B cell (primary cell): ENCODE results near the gene KIAA0825. TPM values are rescaled to one million over a fixed set of nuclear protein-coding genes. Genes with fewer than 3 reads are reported as not detected.
A peak's percentile ranks its signal among the peaks of the same experiment; 100 is the strongest.

ENCODE experiments used
- ATAC-seq: fragments of 200-7000 bp; cut with Tn5 transposase; one replicate; pipeline ENCODE4 v1.10.0; 2021; ENCODE audit warnings: low read depth, mild to moderate bottlenecking, moderate number of reproducible peaks, moderate library complexity
- CTCF ChIA-PET: fragments of 350-600 bp; sonication (Branson Sonifier 250); formaldehyde crosslinking; loops from one replicate; lab custom pipeline; 2021; ENCODE audit warnings: antibody characterized with exemption, inconsistent platforms; lab: Charles Lee
- POLR2A ChIA-PET: fragments of 350-600 bp; sonication (Branson Sonifier 250); formaldehyde crosslinking; loops from one replicate; lab custom pipeline; 2021; ENCODE audit warnings: antibody characterized with exemption; lab: Charles Lee
- DNase-seq: peaks from one replicate; pipeline ENCODE4 v3.0.0; 2013
- H2AFZ ChIP-seq: 2 replicates; pipeline ENCODE4 v1.6.1; 2012; ENCODE audit warnings: mild to moderate bottlenecking, low read depth, low read length; ENCODE audit not compliant: insufficient read depth, poor library complexity, severe bottlenecking
- H3K27ac ChIP-seq, 2 donors: 1 replicate in 1 of 2; 2 replicates in 1 of 2; pipeline ENCODE4 v1.5.1; 2012 to 2013; ENCODE audit warnings: low read length in 2 of 2, mild to moderate bottlenecking in 2 of 2, moderate library complexity in 1 of 2
- H3K27me3 ChIP-seq, 4 experiments: fragments of 200-600 bp in 1 of 4; sonication (generic) in 1 of 4; replicated peaks in 1 of 4; 1 replicate in 2 of 4; 2 replicates in 2 of 4; pipeline versions ENCODE4 v1.6.1 to v1.7.0; 2013 to 2016; ENCODE audit warnings: low read length in 3 of 4, mild to moderate bottlenecking in 2 of 4, mixed read lengths in 1 of 4, moderate library complexity in 1 of 4; ENCODE audit not compliant: insufficient read depth in 4 of 4, control insufficient read depth in 3 of 4; ENCODE audit errors: control extremely low read depth in 1 of 4
- H3K36me3 ChIP-seq, 2 experiments: replicated peaks in 1 of 2; 1 replicate in 1 of 2; 2 replicates in 1 of 2; pipeline versions ENCODE4 v1.6.1 to v1.7.1; 2013; ENCODE audit warnings: low read length in 1 of 2; ENCODE audit not compliant: insufficient read depth in 2 of 2, control insufficient read depth in 1 of 2; ENCODE audit errors: control extremely low read depth in 1 of 2, extremely low read depth in 1 of 2
- H3K4me1 ChIP-seq, 2 donors: fragments of 200-600 bp in 1 of 2; sonication (generic) in 1 of 2; 1 replicate in 1 of 2; 2 replicates in 1 of 2; pipeline versions ENCODE4 v1.5.1 to v1.6.1; 2013 to 2017; ENCODE audit warnings: low read length in 2 of 2; ENCODE audit not compliant: control insufficient read depth in 2 of 2, insufficient read depth in 2 of 2
- H3K4me2 ChIP-seq: replicated peaks from 2 replicates; pipeline ENCODE3; 2012; ENCODE audit warnings: mild to moderate bottlenecking, low read depth, low read length; ENCODE audit not compliant: poor library complexity, severe bottlenecking
- H3K4me3 ChIP-seq, 5 experiments: fragments of 200-600 bp in 1 of 5; sonication (generic) in 1 of 5; 1 replicate in 3 of 5; 2 replicates in 2 of 5; pipeline versions ENCODE4 v1.5.1 to v1.7.0; 2011 to 2016; ENCODE audit warnings: low read length in 4 of 5, mild to moderate bottlenecking in 4 of 5, low read depth in 2 of 5, control low read depth in 1 of 5, moderate library complexity in 1 of 5; ENCODE audit not compliant: insufficient read depth in 1 of 5; ENCODE audit errors: control extremely low read depth in 1 of 5, extremely low read depth in 1 of 5
- H3K79me2 ChIP-seq: fragments of 200-600 bp; sonication (generic); one replicate; pipeline ENCODE4 v1.6.0; 2016; ENCODE audit warnings: low read length; ENCODE audit not compliant: control insufficient read depth, insufficient read depth
- H3K9ac ChIP-seq: fragments of 200-600 bp; sonication (generic); 2 replicates; pipeline ENCODE4 v1.6.1; 2017; ENCODE audit warnings: mild to moderate bottlenecking, low read length, moderate library complexity
- H3K9me3 ChIP-seq, 3 donors: one replicate each; pipeline versions ENCODE4 v1.6.1 to v1.7.1; 2013; ENCODE audit warnings: low read length in 2 of 3; ENCODE audit not compliant: control insufficient read depth in 2 of 3, insufficient read depth in 1 of 3; ENCODE audit errors: control extremely low read depth in 1 of 3
- H4K20me1 ChIP-seq: 2 replicates; pipeline ENCODE4 v1.6.0; 2012; ENCODE audit warnings: mild to moderate bottlenecking, low read length; ENCODE audit not compliant: insufficient read depth, control insufficient read depth, poor library complexity, severe bottlenecking
- H3K27ac Mint-ChIP-seq: one replicate; pipeline ENCODE4 v1.8.0; 2021; ENCODE audit warnings: mixed read lengths
- H3K27me3 Mint-ChIP-seq: one replicate; pipeline ENCODE4 v1.8.0; 2021; ENCODE audit warnings: mixed read lengths
- H3K4me1 Mint-ChIP-seq: one replicate; pipeline ENCODE4 v1.8.0; 2021; ENCODE audit warnings: mixed read lengths
- H3K4me3 Mint-ChIP-seq: one replicate; pipeline ENCODE4 v1.8.0; 2021; ENCODE audit warnings: mixed read lengths
- H3K9me3 Mint-ChIP-seq: one replicate; pipeline ENCODE4 v1.8.0; 2022; ENCODE audit warnings: mixed read lengths; ENCODE audit not compliant: insufficient read depth
- CTCF ChIP-seq: fragments of 200-600 bp; IDR thresholded peaks from one replicate; pipeline ENCODE4 v1.8.0; 2022; ENCODE audit warnings: antibody characterized with exemption, mild to moderate bottlenecking
- EZH2 ChIP-seq: IDR thresholded peaks from 2 replicates; pipeline ENCODE4 v1.6.1; 2012; ENCODE audit warnings: borderline replicate concordance, low read depth, mild to moderate bottlenecking, moderate library complexity, low read length; ENCODE audit not compliant: insufficient read depth, poor library complexity, severe bottlenecking
- WGBS: methylation state at CpG from one replicate; pipeline ENCODE4 v1.1.5; 2013; ENCODE audit warnings: missing lambda C conversion rate; ENCODE audit not compliant: insufficient coverage; 5-methylcytosine and 5-hydroxymethylcytosine counted together
- intact Hi-C: fragments of 100-400 bp; cut with micrococcal nuclease; formaldehyde crosslinking; loops from one replicate; pipeline ENCODE4 v1.10.0; 2022
- polyA plus RNA-seq: library from polyadenylated mRNA; depleted of rRNA; stranded (reverse); fragments of >200 nt; gene quantifications from 2 replicates; pipeline ENCODE4 v1.2.3, GENCODE V29; 2012
- total RNA-seq, 2 donors: library from RNA; stranded (reverse); fragments of 120-200 nt in 1 of 2; gene quantifications; 1 replicate in 1 of 2; 2 replicates in 1 of 2; pipeline versions ENCODE4 v1.2.3 to v1.2.4, GENCODE V29; 2013 to 2022

Gene KIAA0825
- total and polyA plus RNA-seq, 2 donors (not counting 1 experiment from before 2014, with no cell fraction given) = 0.43 to 2.7 TPM

GRCh38 chr5:94571415-94571814 lies 47.0 kb downstream of the KIAA0825 start:
- DNase-seq (no peak), ATAC-seq (no peak)
- no peaks in the 10 kb centered on the region for H3K9me3 ChIP-seq
- H3K4me1 ChIP-seq = peaks cover 3 to 4% of the 10 kb centered on the region in 2 donors
- Mint-ChIP-seq H3K27me3 (no peaks in the 10 kb centered on the region), H3K9me3 (no peaks in the 10 kb centered on the region), H3K4me1 (peaks cover 2% of the 10 kb centered on the region), H3K27ac (no peak overlapping the region), H3K4me3 (no peak overlapping the region)
- H3K4me3 ChIP-seq = no peak overlapping the region
- H4K20me1 ChIP-seq = no peaks in the 10 kb centered on the region
- no peaks in the 10 kb centered on the region for H3K36me3 ChIP-seq
- POLR2A ChIA-PET = no interaction called here
- CTCF ChIA-PET = no interaction called here
- intact Hi-C loops = no loop called here
- no peaks in the 10 kb centered on the region for H3K27me3 ChIP-seq
- H2AFZ ChIP-seq = no peak overlapping the region
- TF ChIP-seq CTCF (no peak), EZH2 (no peak)
- H3K79me2 ChIP-seq = no peaks in the 10 kb centered on the region
- peak overlapping the region; percentile 32 for H3K4me2 ChIP-seq
- no peak overlapping the region for H3K27ac ChIP-seq
- H3K9ac ChIP-seq = no peak overlapping the region

GRCh38 chr5:94564812-94565211 lies 53.6 kb downstream of the KIAA0825 start:
- H3K9ac ChIP-seq = no peak overlapping the region
- POLR2A ChIA-PET = no interaction called here
- H4K20me1 ChIP-seq = no peaks in the 10 kb centered on the region
- WGBS = no CpG with 5 or more reads among the region's 1 CpG
- no peaks in the 10 kb centered on the region for H3K36me3 ChIP-seq
- CTCF ChIA-PET = no interaction called here
- no peaks in the 10 kb centered on the region for H3K27me3 ChIP-seq
- no peaks in the 10 kb centered on the region for H3K4me1 ChIP-seq
- TF ChIP-seq CTCF = no peak
- TF ChIP-seq EZH2 = no peak
- no peak overlapping the region for H3K4me2 ChIP-seq
- no peak overlapping the region for H2AFZ ChIP-seq
- no peak for DNase-seq
- H3K4me3 ChIP-seq = no peak overlapping the region
- Mint-ChIP-seq H3K4me3 (no peak overlapping the region), H3K27ac (no peak overlapping the region), H3K4me1 (no peaks in the 10 kb centered on the region), H3K27me3 (no peaks in the 10 kb centered on the region), H3K9me3 (no peaks in the 10 kb centered on the region)
- intact Hi-C loops = no loop called here
- no peak for ATAC-seq
- H3K9me3 ChIP-seq = no peaks in the 10 kb centered on the region
- H3K27ac ChIP-seq = no peak overlapping the region
- H3K79me2 ChIP-seq = no peaks in the 10 kb centered on the region
